ENCODE results near the gene DOHH.

The DOHH gene

GRCh38 chr19:3475449-3475848 lies 25.0 kb downstream of the DOHH start:
- WGBS (ENCODE audit: extremely low coverage, insufficient coverage, insufficient read length): 100% methylated on average over 3 of the region's 4 CpGs
- Histone ChIP-seq H3K27ac (ENCODE audit: low read depth, low read length) (no peak overlapping the region), H3K79me1 (ENCODE audit: low read length) (no peaks in the 10 kb centered on the region), H2AFZ (ENCODE audit: insufficient read depth, low read length, poor library complexity) (no peak overlapping the region), H3K27me3 (ENCODE audit: insufficient read depth, low read length) (no peaks in the 10 kb centered on the region), H2BK5ac (ENCODE audit: low read depth, low read length, poor library complexity) (no peak overlapping the region), H3K4me3 (ENCODE audit: low read depth, low read length) (no peak overlapping the region), H3K23ac (ENCODE audit: low read length) (no peak overlapping the region), H3K18ac (ENCODE audit: low read length) (no peak overlapping the region), H2BK12ac (ENCODE audit: low read length) (no peak overlapping the region), H3K14ac (ENCODE audit: low read length) (no peak overlapping the region), H3K36me3 (ENCODE audit: control insufficient read depth in 1 of 2, insufficient read depth in 2 of 2, low read length in 2 of 2) (no peaks in the 10 kb centered on the region), H3K4ac (ENCODE audit: low read depth, low read length) (no peak overlapping the region), H2BK120ac (ENCODE audit: insufficient read depth, low read length, poor library complexity) (no peak overlapping the region), H2AK5ac (ENCODE audit: low read length) (no peak overlapping the region), H3K9me3 (ENCODE audit: insufficient read depth, low read depth, low read length) (peaks cover 20% of the 10 kb centered on the region), H4K8ac (ENCODE audit: low read depth, low read length) (no peak overlapping the region), H3K4me1 (ENCODE audit: control insufficient read depth in 1 of 2, insufficient read depth in 2 of 2, low read length in 2 of 2) (no peaks in the 10 kb centered on the region), H4K91ac (ENCODE audit: low read depth, low read length) (no peak overlapping the region), H4K12ac (ENCODE audit: low read depth, low read length) (no peak overlapping the region), H3K79me2 (ENCODE audit: control insufficient read depth, insufficient read depth, low read length, poor library complexity) (no peaks in the 10 kb centered on the region), H3K9ac (ENCODE audit: low read length) (no peak overlapping the region), H3K4me2 (ENCODE audit: low read length) (no peak overlapping the region)
- no peak for DNase-seq

- Histone ChIP-seq H3K4ac (ENCODE audit: low read depth, low read length) (no peak overlapping the region), H3K9me3 (ENCODE audit: insufficient read depth, low read depth, low read length) (peaks cover 20% of the 10 kb centered on the region), H2AK5ac (ENCODE audit: low read length) (no peak overlapping the region), H3K36me3 (ENCODE audit: control insufficient read depth in 1 of 2, insufficient read depth in 2 of 2, low read length in 2 of 2) (no peaks in the 10 kb centered on the region), H3K79me2 (ENCODE audit: control insufficient read depth, insufficient read depth, low read length, poor library complexity) (no peaks in the 10 kb centered on the region), H2AFZ (ENCODE audit: insufficient read depth, low read length, poor library complexity) (no peak overlapping the region), H3K9ac (ENCODE audit: low read length) (no peak overlapping the region), H2BK12ac (ENCODE audit: low read length) (no peak overlapping the region), H3K18ac (ENCODE audit: low read length) (no peak overlapping the region), H2BK120ac (ENCODE audit: insufficient read depth, low read length, poor library complexity) (no peak overlapping the region), H3K27ac (ENCODE audit: low read depth, low read length) (no peak overlapping the region), H4K91ac (ENCODE audit: low read depth, low read length) (no peak overlapping the region), H3K27me3 (ENCODE audit: insufficient read depth, low read length) (no peaks in the 10 kb centered on the region), H3K23ac (ENCODE audit: low read length) (no peak overlapping the region), H4K8ac (ENCODE audit: low read depth, low read length) (no peak overlapping the region), H3K14ac (ENCODE audit: low read length) (no peak overlapping the region), H4K12ac (ENCODE audit: low read depth, low read length) (no peak overlapping the region), H3K4me1 (ENCODE audit: control insufficient read depth in 1 of 2, insufficient read depth in 2 of 2, low read length in 2 of 2) (no peaks in the 10 kb centered on the region), H3K4me3 (ENCODE audit: low read depth, low read length) (no peak overlapping the region), H3K4me2 (ENCODE audit: low read length) (no peak overlapping the region), H2BK5ac (ENCODE audit: low read depth, low read length, poor library complexity) (no peak overlapping the region), H3K79me1 (ENCODE audit: low read length) (no peaks in the 10 kb centered on the region)
- no CpG with 5 or more reads among the region's 2 CpGs for WGBS (ENCODE audit: extremely low coverage, insufficient coverage, insufficient read length)
- no peak for DNase-seq
Measured at GRCh38 chr19:3474614-3475013, 25.9 kb downstream of the DOHH start.

GRCh38 chr19:3474010-3474409 lies 26.5 kb downstream of the DOHH start:
- H2BK120ac ChIP-seq (ENCODE audit: insufficient read depth, low read length, poor library complexity): no peak overlapping the region
- H3K79me2 ChIP-seq (ENCODE audit: control insufficient read depth, insufficient read depth, low read length, poor library complexity): no peaks in the 10 kb centered on the region
- no peak overlapping the region for H2BK12ac ChIP-seq (ENCODE audit: low read length)
- no CpG with 5 or more reads among the region's 8 CpGs for WGBS (ENCODE audit: extremely low coverage, insufficient coverage, insufficient read length)
- H3K79me1 ChIP-seq (ENCODE audit: low read length): no peaks in the 10 kb centered on the region
- H2AFZ ChIP-seq (ENCODE audit: insufficient read depth, low read length, poor library complexity): no peak overlapping the region
- peaks cover 20% of the 10 kb centered on the region for H3K9me3 ChIP-seq (ENCODE audit: insufficient read depth, low read depth, low read length)
- H4K12ac ChIP-seq (ENCODE audit: low read depth, low read length): no peak overlapping the region
- no peak overlapping the region for H3K9ac ChIP-seq (ENCODE audit: low read length)
- DNase-seq: no peak
- no peak overlapping the region for H3K23ac ChIP-seq (ENCODE audit: low read length)
- no peak overlapping the region for H3K18ac ChIP-seq (ENCODE audit: low read length)
- H3K4ac ChIP-seq (ENCODE audit: low read depth, low read length): no peak overlapping the region
- H2AK5ac ChIP-seq (ENCODE audit: low read length): no peak overlapping the region
- H4K8ac ChIP-seq (ENCODE audit: low read depth, low read length): no peak overlapping the region
- no peak overlapping the region for H3K4me3 ChIP-seq (ENCODE audit: low read depth, low read length)
- no peaks in the 10 kb centered on the region for H3K27me3 ChIP-seq (ENCODE audit: insufficient read depth, low read length)
- no peaks in the 10 kb centered on the region for H3K36me3 ChIP-seq (ENCODE audit: control insufficient read depth in 1 of 2, insufficient read depth in 2 of 2, low read length in 2 of 2)
- H3K4me2 ChIP-seq (ENCODE audit: low read length): no peak overlapping the region
- H3K14ac ChIP-seq (ENCODE audit: low read length): no peak overlapping the region
- H3K27ac ChIP-seq (ENCODE audit: low read depth, low read length): no peak overlapping the region
- H3K4me1 ChIP-seq (ENCODE audit: control insufficient read depth in 1 of 2, insufficient read depth in 2 of 2, low read length in 2 of 2): no peaks in the 10 kb centered on the region
- no peak overlapping the region for H4K91ac ChIP-seq (ENCODE audit: low read depth, low read length)
- H2BK5ac ChIP-seq (ENCODE audit: low read depth, low read length, poor library complexity): no peak overlapping the region

- no peaks in the 10 kb centered on the region for H3K4me1 ChIP-seq (ENCODE audit: control insufficient read depth in 1 of 2, insufficient read depth in 2 of 2, low read length in 2 of 2)
- no peak overlapping the region for H3K23ac ChIP-seq (ENCODE audit: low read length)
- no peak overlapping the region for H3K4me3 ChIP-seq (ENCODE audit: low read depth, low read length)
- no peak overlapping the region for H2BK5ac ChIP-seq (ENCODE audit: low read depth, low read length, poor library complexity)
- H3K4ac ChIP-seq (ENCODE audit: low read depth, low read length): no peak overlapping the region
- no peaks in the 10 kb centered on the region for H3K36me3 ChIP-seq (ENCODE audit: control insufficient read depth in 1 of 2, insufficient read depth in 2 of 2, low read length in 2 of 2)
- no peaks in the 10 kb centered on the region for H3K27me3 ChIP-seq (ENCODE audit: insufficient read depth, low read length)
- H3K4me2 ChIP-seq (ENCODE audit: low read length): no peak overlapping the region
- no peak overlapping the region for H2BK120ac ChIP-seq (ENCODE audit: insufficient read depth, low read length, poor library complexity)
- H2AK5ac ChIP-seq (ENCODE audit: low read length): no peak overlapping the region
- H3K9me3 ChIP-seq (ENCODE audit: insufficient read depth, low read depth, low read length): peaks cover 14% of the 10 kb centered on the region
- no peak overlapping the region for H4K12ac ChIP-seq (ENCODE audit: low read depth, low read length)
- DNase-seq: peak in 1 of 2 donors; percentile 34
- no peak overlapping the region for H2BK12ac ChIP-seq (ENCODE audit: low read length)
- H2AFZ ChIP-seq (ENCODE audit: insufficient read depth, low read length, poor library complexity): no peak overlapping the region
- H3K79me2 ChIP-seq (ENCODE audit: control insufficient read depth, insufficient read depth, low read length, poor library complexity): no peaks in the 10 kb centered on the region
- H3K27ac ChIP-seq (ENCODE audit: low read depth, low read length): no peak overlapping the region
- H3K18ac ChIP-seq (ENCODE audit: low read length): no peak overlapping the region
- no peak overlapping the region for H4K91ac ChIP-seq (ENCODE audit: low read depth, low read length)
- H3K9ac ChIP-seq (ENCODE audit: low read length): no peak overlapping the region
- no peak overlapping the region for H3K14ac ChIP-seq (ENCODE audit: low read length)
- no peaks in the 10 kb centered on the region for H3K79me1 ChIP-seq (ENCODE audit: low read length)
- H4K8ac ChIP-seq (ENCODE audit: low read depth, low read length): no peak overlapping the region
- WGBS (ENCODE audit: extremely low coverage, insufficient coverage, insufficient read length): no CpG with 5 or more reads among the region's 24 CpGs
Measured at GRCh38 chr19:3471954-3472655, 28.4 kb downstream of the DOHH start.
